H1 (cell line): ENCODE results near the gene ST3GAL2. TPM values are rescaled to one million over a fixed set of nuclear protein-coding genes. Genes with fewer than 3 reads are reported as not detected.

Experiments used
- CTCF ChIA-PET: fragments of 300-600 bp; sonication (Branson Sonifier 250); formaldehyde crosslinking; loops from one replicate; lab custom pipeline; 2021; ENCODE audit not compliant: partially characterized antibody; lab: Charles Lee
- POLR2A ChIA-PET: fragments of 300-600 bp; sonication (Branson Sonifier 250); formaldehyde crosslinking; loops from one replicate; lab custom pipeline; 2021; ENCODE audit warnings: inconsistent platforms; ENCODE audit not compliant: partially characterized antibody; lab: Charles Lee
- DNase-seq, 2 experiments: peaks; one replicate each; pipeline versions ENCODE4 v3.0.0 to v3.0.0-alpha.2; 2010 to 2022; ENCODE audit warnings: low spot score in 2 of 2, low read depth in 1 of 2, mixed read lengths in 1 of 2
- FAIRE-seq: peaks from 2 replicates; lab custom pipeline; 2011; peaks lifted over from hg19 to GRCh38; lab: Jason Lieb, UNC
- H2AFZ ChIP-seq: 2 replicates; pipeline ENCODE4 v1.8.1; 2012; ENCODE audit warnings: low read length, inconsistent platforms
- H2AK5ac ChIP-seq: 2 replicates; pipeline ENCODE4 v1.6.1; 2013; ENCODE audit warnings: low read depth, low read length
- H2BK120ac ChIP-seq: replicated peaks from 2 replicates; pipeline ENCODE3; 2013; ENCODE audit warnings: low read depth, low read length, inconsistent platforms
- H2BK12ac ChIP-seq: 2 replicates; pipeline ENCODE4 v1.6.1; 2013; ENCODE audit warnings: low read depth, low read length
- H2BK15ac ChIP-seq: 2 replicates; pipeline ENCODE4 v1.6.1; 2013; ENCODE audit warnings: low read length
- H2BK20ac ChIP-seq: 2 replicates; pipeline ENCODE4 v1.6.1; 2013; ENCODE audit warnings: low read length
- H2BK5ac ChIP-seq: 2 replicates; pipeline ENCODE4 v1.6.1; 2013; ENCODE audit warnings: low read depth, low read length
- H3K14ac ChIP-seq: 2 replicates; pipeline ENCODE4 v1.6.1; 2013; ENCODE audit warnings: inconsistent platforms; ENCODE audit not compliant: insufficient read length
- H3K18ac ChIP-seq: 2 replicates; pipeline ENCODE4 v1.6.1; 2013; ENCODE audit warnings: low read length; ENCODE audit errors: extremely low read depth
- H3K23ac ChIP-seq: 2 replicates; pipeline ENCODE4 v1.6.1; 2013; ENCODE audit warnings: inconsistent platforms; ENCODE audit not compliant: insufficient read length
- H3K23me2 ChIP-seq: 2 replicates; pipeline ENCODE4 v1.6.1; 2013; ENCODE audit warnings: low read depth, low read length
- H3K27ac ChIP-seq: 2 replicates; pipeline ENCODE4 v1.6.1; 2011; ENCODE audit warnings: low read depth, low read length, inconsistent platforms
- H3K27me3 ChIP-seq, 4 experiments: replicated peaks in 1 of 4; 1 replicate in 1 of 4; 2 replicates in 3 of 4; pipeline versions ENCODE4 v1.6.1 to v1.8.1; 2011 to 2013; ENCODE audit warnings: low read length in 3 of 4, mild to moderate bottlenecking in 3 of 4, inconsistent platforms in 2 of 4, mixed read lengths in 2 of 4, moderate library complexity in 1 of 4; ENCODE audit not compliant: control insufficient read depth in 3 of 4, insufficient read depth in 3 of 4; ENCODE audit errors: extremely low read depth in 1 of 4
- H3K36me3 ChIP-seq, 4 experiments: 2 replicates each; pipeline versions ENCODE4 v1.6.1 to v1.8.1; 2011 to 2013; ENCODE audit warnings: mild to moderate bottlenecking in 4 of 4, low read length in 3 of 4, moderate library complexity in 2 of 4, control low read depth in 1 of 4, inconsistent platforms in 1 of 4; ENCODE audit not compliant: insufficient read depth in 4 of 4, control insufficient read depth in 2 of 4
- H3K4ac ChIP-seq: replicated peaks from 2 replicates; pipeline ENCODE3; 2013; ENCODE audit warnings: low read length, low read depth, mixed read lengths, inconsistent platforms; ENCODE audit not compliant: insufficient read length
- H3K4me1 ChIP-seq, 4 experiments: replicated peaks in 1 of 4; 1 replicate in 1 of 4; 2 replicates in 3 of 4; pipeline versions ENCODE4 v1.6.1 to v1.8.1; 2011 to 2013; ENCODE audit warnings: low read length in 3 of 4, inconsistent platforms in 2 of 4, mixed read lengths in 1 of 4; ENCODE audit not compliant: insufficient read depth in 4 of 4, control insufficient read depth in 3 of 4
- H3K4me2 ChIP-seq, 2 experiments: 2 replicates each; pipeline versions ENCODE4 v1.6.1 to v1.8.1; 2011 to 2013; ENCODE audit warnings: low read depth in 2 of 2, low read length in 2 of 2, control low read depth in 1 of 2, inconsistent platforms in 1 of 2, mild to moderate bottlenecking in 1 of 2; ENCODE audit not compliant: insufficient read depth in 1 of 2
- H3K4me3 ChIP-seq, 4 experiments: fragments of 200-600, 300-600 bp in 1 of 4; sonication (generic), shearing (Covaris generic), sonication (Bioruptor Twin) in 1 of 4; 2 replicates each; pipeline versions ENCODE4 v1.5.1 to v1.8.1; 2011 to 2016; ENCODE audit warnings: low read length in 4 of 4, low read depth in 3 of 4, control low read depth in 2 of 4, inconsistent platforms in 2 of 4, mild to moderate bottlenecking in 2 of 4, mixed read lengths in 1 of 4, moderate library complexity in 1 of 4; ENCODE audit not compliant: insufficient read depth in 2 of 4; ENCODE audit errors: extremely low read depth in 1 of 4
- H3K56ac ChIP-seq: replicated peaks from 2 replicates; pipeline ENCODE3; 2013; ENCODE audit warnings: low read depth, mild to moderate bottlenecking, mixed read lengths, low read length, inconsistent platforms; ENCODE audit not compliant: insufficient read length
- H3K79me1 ChIP-seq: 2 replicates; pipeline ENCODE4 v1.6.1; 2013; ENCODE audit warnings: low read depth, low read length, control low read depth
- H3K79me2 ChIP-seq, 2 experiments: 2 replicates each; pipeline versions ENCODE4 v1.6.1 to v1.8.1; 2012 to 2013; ENCODE audit warnings: low read length in 2 of 2, mild to moderate bottlenecking in 2 of 2, inconsistent platforms in 1 of 2; ENCODE audit not compliant: insufficient read depth in 2 of 2, control insufficient read depth in 1 of 2
- H3K9ac ChIP-seq, 4 experiments: replicated peaks in 1 of 4; 1 replicate in 1 of 4; 2 replicates in 3 of 4; pipeline versions ENCODE4 v1.6.1 to v1.8.1; 2011 to 2013; ENCODE audit warnings: low read depth in 3 of 4, low read length in 3 of 4, control low read depth in 2 of 4, mild to moderate bottlenecking in 2 of 4, moderate library complexity in 2 of 4, inconsistent platforms in 1 of 4; ENCODE audit errors: extremely low read depth in 1 of 4
- H3K9me3 ChIP-seq, 2 experiments: 2 replicates each; pipeline versions ENCODE4 v1.6.1 to v1.8.1; 2012 to 2013; ENCODE audit warnings: mild to moderate bottlenecking in 2 of 2, moderate library complexity in 2 of 2, control low read depth in 1 of 2, inconsistent platforms in 1 of 2, low read depth in 1 of 2, low read length in 1 of 2, mixed read lengths in 1 of 2; ENCODE audit not compliant: insufficient read depth in 2 of 2
- H4K20me1 ChIP-seq, 2 experiments: replicated peaks in 1 of 2; 2 replicates each; pipeline versions ENCODE3 to v1.8.1; 2011 to 2013; ENCODE audit warnings: inconsistent platforms in 2 of 2, low read length in 2 of 2, mild to moderate bottlenecking in 1 of 2; ENCODE audit not compliant: insufficient read depth in 2 of 2, control insufficient read depth in 1 of 2
- H4K5ac ChIP-seq: 2 replicates; pipeline ENCODE4 v1.6.1; 2013; ENCODE audit warnings: low read length, low read depth, mixed read lengths, inconsistent platforms; ENCODE audit not compliant: insufficient read length
- H4K8ac ChIP-seq: 2 replicates; pipeline ENCODE4 v1.8.0; 2013; ENCODE audit warnings: mild to moderate bottlenecking, moderate library complexity, low read length, inconsistent platforms; ENCODE audit not compliant: insufficient read depth; ENCODE audit errors: extremely low read depth
- H4K91ac ChIP-seq: replicated peaks from 2 replicates; pipeline ENCODE3; 2013; ENCODE audit warnings: low read length, mixed read lengths, inconsistent platforms; ENCODE audit not compliant: insufficient read length
- EGR1 ChIP-seq: IDR thresholded peaks from 2 replicates; pipeline ENCODE4 v1.6.1; 2011; ENCODE audit warnings: low read depth, low read length, borderline replicate concordance
- POLR2AphosphoS5 ChIP-seq: IDR thresholded peaks from 2 replicates; pipeline ENCODE4 v1.6.1; 2011; ENCODE audit warnings: low read depth, low read length
- RBBP5 ChIP-seq: IDR thresholded peaks from 2 replicates; pipeline ENCODE4 v1.7.1; 2012; ENCODE audit warnings: low read depth, mild to moderate bottlenecking, inconsistent platforms, low read length, moderate library complexity, borderline replicate concordance
- TAF1 ChIP-seq: IDR thresholded peaks from 2 replicates; pipeline ENCODE4 v1.6.1; 2011; ENCODE audit warnings: mild to moderate bottlenecking, low read depth, low read length
- ZNF274 ChIP-seq: IDR thresholded peaks from 2 replicates; pipeline ENCODE4 v1.7.0; 2012; ENCODE audit warnings: low read length, borderline replicate concordance; ENCODE audit errors: extremely low read depth
- WGBS, 2 experiments: shearing (Covaris generic) in 1 of 2; methylation state at CpG; one replicate each; pipeline versions ENCODE4 v1.1.6 to v1.1.7; 2013 to 2015; ENCODE audit warnings: low lambda C conversion rate in 2 of 2, mixed read lengths in 2 of 2, inconsistent platforms in 1 of 2, low coverage in 1 of 2, missing lambda C conversion rate in 1 of 2; ENCODE audit not compliant: insufficient replicate concordance in 2 of 2, insufficient coverage in 1 of 2, insufficient read length in 1 of 2; ENCODE audit errors: extremely low coverage in 1 of 2, missing lambda C conversion rate in 1 of 2; 5-methylcytosine and 5-hydroxymethylcytosine counted together
- polyA plus RNA-seq, 7 experiments: library from polyadenylated mRNA; depleted of rRNA in 3 of 7; stranded (reverse) in 5 of 7; unstranded in 2 of 7; fragments of >200 nt in 5 of 7; fragments of 200-250 nt in 2 of 7; gene quantifications; 1 replicate in 5 of 7; 2 replicates in 1 of 7; 4 replicates in 1 of 7; pipeline versions ENCODE4 v1.2.1 to v1.2.3, GENCODE V29; 2011 to 2013; ENCODE audit warnings: missing spikeins in 2 of 7, mixed read lengths in 2 of 7
- total RNA-seq: library from RNA; stranded (reverse); fragmentation: NEBNext Ultra II Directional; extraction: Animal tissue kit (Norgen Biotek cat#: 25700); gene quantifications from 2 replicates; pipeline ENCODE4 v1.2.1, GENCODE V29; 2021

The ST3GAL2 gene
- total and polyA plus RNA-seq, 2 of the 8 experiments (the other 6 are each of a cell fraction or from before 2014, with no cell fraction given): 14.4 to 39.7 TPM

- H3K4me1 ChIP-seq: peaks cover 29 to 40% (median 34%) of the 10 kb centered on the region in 4 experiments
- H3K23me2 ChIP-seq: no peaks in the 10 kb centered on the region
- FAIRE-seq: no peak
These were observed 8.0 kb downstream of the ST3GAL2 start for GRCh38 chr16:70430667-70431536.

More at GRCh38 chr16:70430667-70431536, 8.0 kb downstream of the ST3GAL2 start:
- no peak overlapping the region for H3K14ac ChIP-seq
- no peaks in the 10 kb centered on the region for H3K9me3 ChIP-seq
- H3K4ac ChIP-seq: peak overlapping the region; percentile 96
- 44% methylated on average over 11 of the region's 11 CpGs; no CpG with 5 or more reads in 1 of the 2 experiments for WGBS, 2 experiments
- H3K56ac ChIP-seq: peak overlapping the region; percentile 78
- peak overlapping the region; percentile 85 for H4K5ac ChIP-seq
- peaks cover 6% of the 10 kb centered on the region for H3K79me1 ChIP-seq
- H2BK5ac ChIP-seq: peak overlapping the region; percentile 97
- peak overlapping the region; percentile 44 to 45 for H3K4me2 ChIP-seq
- POLR2A ChIA-PET: interaction anchor here (0.9 to 3.7 kb wide), 3 partner anchors 11 to 51 kb away, joined by 3 to 17 read pairs (median 3); no protein-coding TSS in a partner anchor
- H2AK5ac ChIP-seq: peak overlapping the region; percentile 94
- peaks cover 0 to 5% (median 0%) of the 10 kb centered on the region in 4 experiments; a peak in 3 of 8 replicates for H3K36me3 ChIP-seq
- no peak overlapping the region for H3K23ac ChIP-seq
- peak overlapping the region; percentile 97 for H4K91ac ChIP-seq
- peak overlapping the region; percentile 84 for H3K27ac ChIP-seq
- no peak overlapping the region for H2AFZ ChIP-seq
- peak overlapping the region; percentile 26 for H3K18ac ChIP-seq
- TF ChIP-seq TAF1 (0 out of 2 replicates have a peak, but pooled peaks have one; percentile 17), RBBP5 (0 out of 2 replicates have a peak, but pooled peaks have one; percentile 40), EGR1 (no peak), POLR2AphosphoS5 (no peak), ZNF274 (no peak)
- peak overlapping the region; percentile 98 for H2BK12ac ChIP-seq
- H4K8ac ChIP-seq: peak overlapping the region; percentile 83; the same call in 1 of the 2 replicates
- no peak for DNase-seq
- peak overlapping the region; percentile 92 for H2BK20ac ChIP-seq
- H3K4me3 ChIP-seq: peak overlapping the region in 2 of 4 experiments; percentile 7 to 23; a peak in 2 of 8 replicates
- H3K27me3 ChIP-seq: no peaks in the 10 kb centered on the region
- H2BK120ac ChIP-seq: peak overlapping the region; percentile 36
- H4K20me1 ChIP-seq: no peaks in the 10 kb centered on the region
- CTCF ChIA-PET: interaction anchor here (0.8 to 1.2 kb wide), 5 partner anchors 12 to 36 kb away, joined by 3 read pairs; no protein-coding TSS in a partner anchor
- peak overlapping the region in 3 of 4 experiments; percentile 22 to 56 (median 48); a peak in 4 of 7 replicates for H3K9ac ChIP-seq
- H2BK15ac ChIP-seq: peak overlapping the region; percentile 19; the same call in 1 of the 2 replicates
- peaks cover 0 to 60% of the 10 kb centered on the region in 2 experiments; a peak in 3 of 4 replicates for H3K79me2 ChIP-seq
